DLD1 (cell line): ENCODE results near the gene LYG1.
"Not testable (repeated sequence)": the region's sequence is repeated elsewhere in the genome, so short reads cannot be mapped to it uniquely, and the experiment has no call there.

Experiments
- in situ Hi-C: cut with HindIII; loops from 2 replicates; pipeline ENCODE4 v1.10.0; 2017; ENCODE audit warnings: low sequenced_read_pairs

LYG1 gene

GRCh38 chr2:99301097-99301496 is at the start of gene LYG1:
LYG1 (minus strand) TSS chr2:99301197; CDS start chr2:99295670, 5,527 bp downstream.
- in situ Hi-C loops, result not testable (repeated sequence)

- in situ Hi-C loops, result no loop called here
Measured at GRCh38 chr2:99350194-99350593, 49.2 kb upstream of the LYG1 start.

GRCh38 chr2:99348173-99348572 is 47.2 kb upstream of the LYG1 start:
- in situ Hi-C loops, result no loop called here

- in situ Hi-C loops, result no loop called here
Measured at GRCh38 chr2:99346218-99346617, 45.2 kb upstream of the LYG1 start.

- in situ Hi-C loops, result not testable (repeated sequence)
Measured at GRCh38 chr2:99345446-99345845, 44.4 kb upstream of the LYG1 start.

GRCh38 chr2:99342536-99342935 is 41.5 kb upstream of the LYG1 start:
- in situ Hi-C loops, result no loop called here

GRCh38 chr2:99340669-99341236 is 39.8 kb upstream of the LYG1 start:
- in situ Hi-C loops, result no loop called here

- in situ Hi-C loops, result no loop called here
Measured at GRCh38 chr2:99338029-99338585, 37.1 kb upstream of the LYG1 start.

GRCh38 chr2:99337113-99338028 is 36.4 kb upstream of the LYG1 start, which contains the start of gene EIF5B:
EIF5B (plus strand) TSS chr2:99337389; CDS start chr2:99337555, 166 bp downstream.
- in situ Hi-C loops, result no loop called here

- in situ Hi-C loops, result no loop called here
Measured at GRCh38 chr2:99336804-99337112, 35.8 kb upstream of the LYG1 start.

GRCh38 chr2:99335911-99336803 is 35.2 kb upstream of the LYG1 start, which contains the start of gene TXNDC9:
TXNDC9 (minus strand) TSS chr2:99336333; CDS start chr2:99333210, 3,123 bp downstream.
- in situ Hi-C loops, result no loop called here

- in situ Hi-C loops, result no loop called here
Measured at GRCh38 chr2:99325384-99325783, 24.4 kb upstream of the LYG1 start.

GRCh38 chr2:99317873-99318200 is 16.8 kb upstream of the LYG1 start:
- in situ Hi-C loops, result not testable (repeated sequence)

GRCh38 chr2:99317161-99317872 is 16.3 kb upstream of the LYG1 start:
- in situ Hi-C loops, result no loop called here

- in situ Hi-C loops, result no loop called here
Measured at GRCh38 chr2:99299580-99299979, 1.4 kb downstream of the LYG1 start.

- in situ Hi-C loops, result no loop called here
Measured at GRCh38 chr2:99297994-99298393, 3.0 kb downstream of the LYG1 start.

- in situ Hi-C loops, result no loop called here
Measured at GRCh38 chr2:99285526-99285925, 15.5 kb downstream of the LYG1 start.

- in situ Hi-C loops, result no loop called here
Measured at GRCh38 chr2:99279969-99280695, 20.9 kb downstream of the LYG1 start.

GRCh38 chr2:99278793-99279291 is 22.2 kb downstream of the LYG1 start:
- in situ Hi-C loops, result no loop called here
